Stimulated activated CD4-positive, alpha-beta T cell treated with anti-CD3 and anti-CD28 coated beads, TNF-alpha, amount 100 ng/mL, for 48 hours (primary cell): Measurements from ENCODE around the gene AP5S1.
"Not testable (repeated sequence)": the region's sequence is repeated elsewhere in the genome, so short reads cannot be mapped to it uniquely, and the experiment has no call there.

Source experiments
- DNase-seq, 3 donors: peaks; one replicate each; pipeline ENCODE4 v3.0.0-alpha.2; 2020; ENCODE audit warnings: low read depth in 3 of 3

AP5S1 gene

DNA sequence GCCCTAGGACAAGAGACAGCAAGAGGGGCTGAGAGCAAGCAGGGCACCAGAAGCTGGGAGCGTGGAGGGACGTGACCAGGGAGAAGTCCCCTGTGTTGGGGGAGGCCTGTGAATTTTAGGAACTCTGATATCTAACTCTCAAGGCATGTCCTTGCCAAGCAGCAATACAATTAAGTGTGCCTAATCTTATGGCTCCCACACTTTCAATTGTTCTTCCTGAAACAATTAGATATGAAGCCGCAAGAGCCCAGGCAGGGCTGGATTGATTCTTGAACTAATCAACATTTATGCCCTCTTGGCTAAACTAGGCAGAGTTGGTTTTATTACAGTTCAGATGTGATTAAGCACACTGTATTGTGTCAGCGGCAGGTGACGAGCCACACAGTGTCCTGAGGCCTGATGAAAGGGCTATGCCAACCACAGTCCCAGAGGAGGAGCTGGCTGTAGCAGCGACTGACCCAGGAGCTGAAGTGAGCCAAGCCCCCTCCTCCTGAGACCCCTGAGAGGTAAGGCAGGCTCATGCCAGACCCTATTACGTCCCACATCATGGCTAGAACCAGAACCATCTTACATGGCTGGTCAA is 22.1 kb downstream of the AP5S1 start:
- no peak for DNase-seq

DNA sequence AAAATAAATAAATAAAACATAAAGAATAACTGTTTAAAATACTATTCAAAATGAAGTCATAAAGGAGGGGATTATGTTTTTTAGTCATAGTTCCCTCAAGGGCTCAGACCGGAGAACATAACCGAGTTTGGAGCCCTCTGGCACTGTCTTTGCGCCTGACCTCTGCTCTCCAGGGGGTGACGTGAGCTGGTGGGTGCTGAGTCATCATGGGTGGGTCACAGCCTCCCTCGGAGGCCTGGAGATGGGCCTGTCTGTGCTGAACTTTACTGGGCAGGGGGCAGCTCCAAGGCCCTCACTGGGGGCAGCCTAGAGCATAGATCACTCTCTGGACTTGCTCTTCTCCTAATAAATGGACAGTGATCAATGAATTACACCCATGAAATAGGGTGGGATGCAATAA is 23.1 kb downstream of the AP5S1 start:
- DNase-seq = no peak

DNA sequence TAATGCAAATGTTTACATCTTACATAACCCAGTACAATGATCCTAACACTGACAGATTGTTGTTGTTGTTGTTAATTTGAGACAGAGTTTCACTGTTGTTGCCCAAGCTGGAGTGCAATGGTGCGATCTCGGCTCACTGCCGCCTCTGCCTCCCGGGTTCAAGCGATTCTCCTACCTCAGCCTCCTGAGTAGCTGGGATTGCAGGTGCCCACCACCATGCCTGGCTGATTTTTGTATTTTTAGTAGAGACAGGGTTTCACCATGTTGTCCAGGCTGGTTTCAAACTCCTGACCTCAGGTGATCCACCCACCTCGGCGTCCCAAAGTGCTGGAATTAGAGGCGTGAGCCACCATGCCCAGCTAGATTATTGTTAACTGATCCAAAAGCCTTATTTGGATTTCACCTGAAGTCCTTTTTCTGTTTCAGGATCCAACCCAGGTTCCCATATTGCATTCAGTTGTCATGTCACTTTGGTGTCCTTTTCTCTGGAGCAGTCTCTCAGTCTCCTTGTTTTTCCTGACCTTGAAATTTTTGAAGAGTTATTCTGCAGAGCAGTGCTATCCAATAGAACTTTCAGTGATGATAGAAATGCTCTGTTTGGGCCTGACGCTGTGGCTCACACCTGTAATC is 23.8 kb downstream of the AP5S1 start:
- not testable (repeated sequence) for DNase-seq

DNA sequence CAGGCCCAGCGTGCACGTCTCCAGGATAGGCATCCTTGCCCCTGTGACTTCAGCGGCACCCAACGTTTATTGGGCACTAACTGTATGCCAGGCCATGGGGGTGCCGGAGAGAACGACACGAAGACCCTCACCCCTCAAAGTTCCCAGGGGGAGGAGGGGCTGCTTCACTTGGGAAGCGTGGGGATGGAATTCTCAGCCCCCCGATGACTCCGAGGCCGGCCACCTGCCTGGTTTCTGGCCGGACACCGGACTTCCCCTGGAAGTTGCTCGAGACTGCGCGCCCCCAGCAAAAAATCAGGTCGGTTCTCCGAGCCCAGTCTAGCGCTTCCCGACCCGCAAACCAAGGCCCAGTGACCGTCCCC is 26.0 kb downstream of the AP5S1 start:
- peak in 1 of 3 donors; percentile 29 for DNase-seq

DNA sequence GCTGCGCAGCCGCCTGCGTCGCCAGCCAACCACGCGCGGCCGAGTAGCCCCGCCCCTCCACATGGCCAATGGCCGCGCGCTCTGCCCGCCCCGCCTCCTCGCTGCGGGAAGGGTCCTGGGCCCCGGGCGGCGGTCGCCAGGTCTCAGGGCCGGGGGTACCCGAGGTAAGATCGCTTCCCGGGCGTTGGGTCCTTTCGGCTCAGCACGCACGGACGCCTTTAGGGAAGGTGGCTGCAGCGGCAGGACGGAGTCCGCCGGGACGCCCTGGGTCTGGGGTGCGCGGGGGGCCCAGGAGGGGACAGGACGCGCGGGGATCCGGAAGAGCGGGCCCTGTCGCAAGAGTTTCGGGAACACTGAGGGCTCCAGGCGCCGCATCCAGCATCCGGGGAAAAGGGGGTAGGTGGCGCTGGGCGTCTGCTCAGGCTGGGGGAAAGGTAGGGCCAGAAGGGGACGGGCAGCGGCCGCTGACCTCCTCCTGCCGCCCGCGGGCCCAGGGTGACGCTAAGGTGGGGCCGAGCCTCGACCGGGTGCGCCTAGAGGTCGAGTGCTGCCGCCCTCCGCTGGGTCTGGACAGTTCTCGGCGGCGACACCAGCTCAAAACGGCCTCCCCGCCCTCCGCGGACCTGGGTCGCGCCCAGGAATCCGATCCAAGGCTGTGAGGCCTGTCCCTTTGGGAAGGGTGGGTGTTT is 26.5 kb downstream of the AP5S1 start, which contains the start of gene MAVS:
Gene MAVS, plus strand, starts transcription at position 95 of the 689 bp plus-strand sequence. CDS start 7,791 bp downstream, outside the sequence.
- DNase-seq = peak; percentile 66 to 89 (median 74)

DNA sequence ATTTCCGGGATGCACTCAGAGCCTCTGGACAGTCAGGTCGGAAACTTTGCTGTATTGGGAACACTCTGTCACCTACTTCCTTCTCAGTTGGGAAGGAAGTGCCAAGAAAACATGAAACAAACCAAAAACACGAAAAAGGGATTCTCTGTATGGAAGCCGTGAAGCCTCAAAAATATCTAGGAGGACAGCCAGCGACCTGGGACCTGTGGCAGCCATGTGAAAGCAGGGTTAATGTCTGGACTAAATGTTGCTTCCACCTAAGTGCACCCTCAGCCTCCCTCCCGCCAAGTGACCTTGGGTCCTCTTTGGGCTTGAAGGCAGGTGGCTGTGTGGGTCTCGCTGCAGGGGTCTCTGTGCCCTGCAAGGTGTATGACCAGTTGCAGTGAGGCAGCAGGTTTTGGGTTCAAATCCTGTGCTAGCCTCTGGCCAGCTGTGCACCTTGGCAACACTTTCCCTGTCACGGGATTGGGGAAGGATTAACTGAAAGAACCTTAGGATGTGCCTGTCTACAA is 27.1 kb downstream of the AP5S1 start:
- DNase-seq = no peak

DNA sequence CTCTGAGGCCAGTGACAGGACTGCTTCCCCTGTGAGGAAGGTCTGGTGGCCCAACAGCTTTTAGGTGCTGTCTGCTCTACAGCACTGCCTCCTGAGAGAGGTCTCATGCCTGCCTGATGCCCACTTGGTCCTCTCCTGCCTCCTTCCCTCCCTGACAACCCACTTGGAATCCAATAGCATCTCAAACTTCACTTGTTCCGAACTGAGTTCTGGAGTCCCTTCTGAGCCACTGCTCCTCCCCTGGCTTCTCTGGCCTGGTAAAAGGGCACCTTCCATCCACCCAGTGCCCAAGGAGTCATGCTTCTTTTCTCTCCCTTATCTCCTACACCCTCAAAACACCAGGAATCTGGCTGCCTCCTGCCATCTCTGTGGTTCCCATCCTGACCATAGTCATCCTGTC is 28.2 kb downstream of the AP5S1 start:
- no peak for DNase-seq

DNA sequence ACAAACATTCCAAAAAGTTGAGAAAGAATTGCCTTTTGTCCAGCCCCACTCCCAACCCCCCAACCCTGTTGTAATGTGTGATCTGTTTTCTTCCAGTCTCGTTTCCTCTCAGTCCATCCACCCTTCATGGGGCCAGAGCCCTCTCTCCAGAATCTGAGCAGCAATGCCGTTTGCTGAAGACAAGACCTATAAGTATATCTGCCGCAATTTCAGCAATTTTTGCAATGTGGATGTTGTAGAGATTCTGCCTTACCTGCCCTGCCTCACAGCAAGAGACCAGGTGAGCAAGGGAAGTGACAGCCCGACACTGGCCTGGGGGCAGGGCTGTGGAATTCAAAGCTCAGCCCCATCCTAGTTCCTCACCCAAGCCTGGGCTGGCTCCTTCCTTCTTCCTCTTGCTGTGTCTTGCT is 34.1 kb downstream of the AP5S1 start:
- DNase-seq = no peak

DNA sequence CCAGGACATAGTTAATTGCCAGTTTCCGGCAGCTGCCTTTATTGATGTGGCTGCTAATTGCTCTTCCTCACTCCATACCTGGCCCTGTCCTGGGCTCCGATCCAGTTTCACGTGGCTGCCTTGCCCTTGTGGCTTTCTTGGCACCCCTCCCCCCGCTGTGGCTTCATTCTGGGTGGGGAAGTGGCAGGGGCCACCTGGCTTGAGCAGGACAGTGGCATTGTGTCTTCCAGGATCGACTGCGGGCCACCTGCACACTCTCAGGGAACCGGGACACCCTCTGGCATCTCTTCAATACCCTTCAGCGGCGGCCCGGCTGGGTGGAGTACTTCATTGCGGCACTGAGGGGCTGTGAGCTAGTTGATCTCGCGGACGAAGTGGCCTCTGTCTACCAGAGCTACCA is 37.1 kb downstream of the AP5S1 start:
- DNase-seq = no peak

DNA sequence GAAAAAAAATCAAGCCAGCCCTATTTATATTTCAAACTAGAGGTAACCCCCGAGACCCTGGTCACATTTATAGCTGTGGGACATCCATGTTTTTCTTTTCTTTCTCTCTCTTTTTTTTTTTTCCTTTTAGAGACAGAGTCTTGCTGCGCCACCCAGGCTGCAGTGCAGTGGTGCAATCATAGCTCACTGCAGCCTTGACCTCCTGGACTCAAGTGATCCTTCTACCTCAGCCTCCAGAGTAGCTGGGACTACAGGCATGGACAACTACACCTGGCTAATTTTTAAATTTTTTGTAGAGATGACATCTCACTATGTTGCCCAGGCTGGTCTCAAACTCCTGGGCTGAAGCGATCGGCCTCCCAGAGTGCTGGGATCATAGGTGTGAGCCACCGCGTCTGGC is 38.3 kb downstream of the AP5S1 start:
- DNase-seq = no peak

DNA sequence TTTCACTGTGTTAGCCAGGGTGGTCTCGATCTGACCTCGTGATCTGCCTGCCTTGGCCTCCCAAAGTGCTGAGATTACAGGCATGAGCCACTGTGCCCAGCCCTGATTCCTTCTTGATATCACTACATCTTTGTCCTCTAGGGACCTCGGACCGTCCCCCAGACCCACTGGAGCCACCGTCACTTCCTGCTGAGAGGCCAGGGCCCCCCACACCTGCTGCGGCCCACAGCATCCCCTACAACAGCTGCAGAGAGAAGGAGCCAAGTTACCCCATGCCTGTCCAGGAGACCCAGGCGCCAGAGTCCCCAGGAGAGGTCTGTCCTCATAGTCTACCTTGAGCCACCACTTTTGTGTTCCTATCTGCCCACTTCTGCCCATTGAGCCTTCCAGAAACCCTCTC is 40.8 kb downstream of the AP5S1 start:
- no peak for DNase-seq

DNA sequence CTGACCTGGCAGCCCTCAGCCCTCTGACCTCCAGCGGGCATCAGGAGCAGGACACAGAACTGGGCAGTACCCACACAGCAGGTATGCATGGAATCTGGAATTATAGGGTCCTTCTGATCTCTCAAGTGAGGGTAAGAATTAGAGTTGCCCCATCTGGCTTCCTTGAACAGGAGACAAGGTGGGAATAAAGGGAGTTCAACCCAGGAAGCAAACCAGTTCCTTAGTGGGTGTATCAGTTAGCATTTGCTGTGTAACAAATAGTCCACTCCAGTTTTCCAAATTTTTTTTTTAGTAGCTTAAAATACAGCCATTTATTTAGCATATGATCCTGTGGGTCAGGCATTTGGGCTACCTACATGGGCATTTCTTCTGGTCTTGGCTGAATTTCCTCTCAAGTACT is 42.0 kb downstream of the AP5S1 start:
- DNase-seq = no peak

DNA sequence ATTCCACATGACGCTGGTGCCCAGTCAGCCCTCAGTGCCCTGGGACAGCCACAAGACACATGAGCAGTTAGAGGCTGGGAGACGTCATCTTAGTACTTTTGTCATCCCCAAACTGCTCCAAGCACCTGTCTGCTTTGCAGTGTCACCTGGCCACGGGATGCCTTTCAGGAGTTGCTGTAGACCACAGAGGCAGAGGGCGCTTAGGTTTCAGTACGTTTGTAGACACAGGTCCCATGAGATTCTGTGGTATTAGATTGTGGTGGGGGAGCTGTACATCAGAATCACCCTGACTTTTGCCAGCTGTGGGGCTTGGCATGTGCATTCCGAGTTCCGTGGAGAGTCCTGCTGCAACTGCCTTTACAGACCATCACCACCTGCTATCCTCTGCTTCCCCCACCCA is 43.0 kb downstream of the AP5S1 start:
- DNase-seq = no peak

DNA sequence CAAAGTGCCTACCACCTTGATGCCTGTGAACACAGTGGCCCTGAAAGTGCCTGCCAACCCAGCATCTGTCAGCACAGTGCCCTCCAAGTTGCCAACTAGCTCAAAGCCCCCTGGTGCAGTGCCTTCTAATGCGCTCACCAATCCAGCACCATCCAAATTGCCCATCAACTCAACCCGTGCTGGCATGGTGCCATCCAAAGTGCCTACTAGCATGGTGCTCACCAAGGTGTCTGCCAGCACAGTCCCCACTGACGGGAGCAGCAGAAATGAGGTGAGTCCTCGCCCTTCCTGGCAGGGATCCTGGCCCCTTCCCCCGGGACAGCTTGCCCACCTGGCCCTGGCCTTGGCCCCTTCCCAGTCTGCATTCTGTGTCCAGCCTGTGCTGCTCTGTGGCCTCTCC is 44.2 kb downstream of the AP5S1 start:
- DNase-seq = no peak

DNA sequence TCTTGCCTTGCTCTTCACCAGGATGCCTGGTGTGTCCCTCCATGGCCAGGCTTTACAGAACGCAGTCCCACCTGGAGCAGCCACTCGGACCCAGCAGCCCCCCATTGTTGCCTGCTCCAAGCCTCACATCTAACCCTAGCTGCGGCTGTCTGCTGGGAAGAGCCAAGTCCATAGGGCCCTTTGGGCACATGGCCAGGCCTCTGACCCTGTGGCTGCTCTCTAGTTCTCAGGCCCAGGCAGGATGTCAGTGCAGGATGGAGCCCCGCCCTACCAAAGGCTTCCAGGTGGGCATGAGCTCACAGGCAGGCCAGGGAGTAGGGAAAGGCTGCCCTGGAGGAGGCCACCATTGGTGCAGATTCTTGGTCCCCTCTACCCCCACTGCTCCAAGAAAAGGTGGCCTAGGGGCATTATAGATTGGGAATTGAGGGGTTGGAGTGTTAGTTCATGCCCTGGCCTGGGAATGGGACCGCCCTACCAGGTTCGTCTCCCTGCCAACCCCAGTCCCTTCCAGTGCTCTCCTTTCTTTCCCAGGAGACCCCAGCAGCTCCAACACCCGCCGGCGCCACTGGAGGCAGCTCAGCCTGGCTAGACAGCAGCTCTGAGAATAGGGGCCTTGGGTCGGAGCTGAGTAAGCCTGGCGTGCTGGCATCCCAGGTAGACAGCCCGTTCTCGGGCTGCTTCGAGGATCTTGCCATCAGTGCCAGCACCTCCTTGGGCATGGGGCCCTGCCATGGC is 45.0 kb downstream of the AP5S1 start:
- DNase-seq = no peak

DNA sequence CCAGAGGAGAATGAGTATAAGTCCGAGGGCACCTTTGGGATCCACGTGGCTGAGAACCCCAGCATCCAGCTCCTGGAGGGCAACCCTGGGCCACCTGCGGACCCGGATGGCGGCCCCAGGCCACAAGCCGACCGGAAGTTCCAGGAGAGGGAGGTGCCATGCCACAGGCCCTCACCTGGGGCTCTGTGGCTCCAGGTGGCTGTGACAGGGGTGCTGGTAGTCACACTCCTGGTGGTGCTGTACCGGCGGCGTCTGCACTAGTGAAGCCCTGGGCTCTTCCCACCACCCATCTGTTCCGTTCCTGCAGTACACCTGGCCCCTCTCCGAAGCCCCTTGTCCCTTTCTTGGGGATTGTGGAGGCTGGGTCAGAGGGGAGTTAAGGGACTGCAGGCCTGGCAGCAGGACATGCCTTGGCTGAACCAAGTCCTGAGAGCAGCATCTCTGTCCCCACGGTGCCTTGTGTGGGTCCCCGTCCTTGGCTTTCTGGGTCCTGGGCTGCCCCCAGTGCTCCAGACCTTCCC is 45.6 kb downstream of the AP5S1 start:
- no peak for DNase-seq

DNA sequence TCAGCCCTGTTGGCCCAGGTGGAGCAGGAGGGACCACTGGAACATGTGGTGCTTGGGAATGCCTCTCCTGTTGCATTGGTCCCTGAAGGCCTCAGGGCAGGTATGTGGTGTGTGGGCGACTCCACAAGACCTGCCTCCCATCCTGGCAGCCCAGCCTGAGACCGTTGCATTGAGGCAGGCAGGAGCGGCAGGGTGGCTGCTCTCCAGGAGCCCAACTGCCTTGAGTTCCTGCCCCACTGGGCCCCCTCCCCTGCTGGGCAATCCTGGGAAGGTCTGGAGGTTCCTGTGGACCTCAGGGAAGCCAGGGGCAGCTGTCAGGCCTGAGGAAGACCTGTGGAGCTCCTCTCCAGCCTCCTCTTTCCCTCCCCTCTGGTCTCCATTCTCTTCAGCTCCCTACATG is 46.1 kb downstream of the AP5S1 start:
- no peak for DNase-seq

DNA sequence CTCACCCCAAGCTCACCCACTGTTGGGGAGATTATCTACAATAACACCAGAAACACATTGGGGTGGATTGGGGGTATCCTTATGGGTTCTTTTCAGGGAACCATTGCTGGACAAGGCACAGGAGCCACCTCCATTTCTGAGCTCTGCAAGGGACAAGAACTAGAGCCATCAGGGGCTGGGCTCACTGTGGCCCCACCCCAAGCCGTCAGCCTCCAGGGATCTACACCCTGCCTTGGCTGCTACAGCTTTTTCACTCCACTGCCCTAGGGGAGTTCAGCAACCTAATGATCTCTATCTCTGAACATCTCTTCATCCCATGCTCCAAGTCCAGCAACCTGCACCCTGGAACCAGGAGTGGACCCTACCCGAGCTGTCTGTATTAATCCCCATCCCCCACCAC is 47.5 kb downstream of the AP5S1 start:
- no peak for DNase-seq

DNA sequence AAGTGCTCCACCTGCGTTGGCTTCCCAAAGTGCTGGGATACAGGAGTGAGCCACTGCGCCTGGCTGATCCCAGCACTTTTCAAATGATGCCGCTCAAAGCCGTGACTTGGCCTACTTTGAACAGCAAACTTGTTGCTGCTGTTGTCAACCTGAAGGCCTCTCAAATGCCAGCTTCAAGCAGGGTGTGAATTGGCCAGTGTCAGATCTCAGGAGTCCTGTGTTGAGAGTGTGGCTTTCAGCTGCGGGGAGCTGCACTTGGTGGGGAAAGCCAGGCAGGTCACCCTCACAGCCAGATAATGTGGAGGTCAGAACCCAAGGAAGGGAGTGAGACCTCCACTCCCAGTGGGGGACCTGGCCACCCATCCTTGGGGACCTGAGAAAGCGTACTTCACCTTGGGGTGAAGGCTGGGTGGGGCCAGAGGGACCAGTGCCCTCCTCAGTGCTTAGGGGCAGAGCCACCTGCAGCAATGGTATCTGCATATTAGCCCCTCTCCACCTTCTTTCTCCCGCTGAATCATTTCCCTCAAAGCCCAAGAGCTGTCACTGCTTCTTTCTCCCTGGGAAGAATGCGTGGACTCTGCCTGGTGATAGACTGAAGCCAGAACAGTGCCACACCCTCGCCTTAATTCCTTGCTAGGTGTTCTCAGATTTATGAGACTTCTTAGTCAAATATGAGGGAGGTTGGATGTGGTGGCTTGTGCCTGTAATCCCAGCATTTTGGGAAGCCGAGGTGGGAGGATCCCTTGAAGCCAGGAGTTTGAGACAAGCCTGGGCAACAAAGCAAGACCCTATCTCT is 49.7 kb downstream of the AP5S1 start:
- no peak for DNase-seq

DNA sequence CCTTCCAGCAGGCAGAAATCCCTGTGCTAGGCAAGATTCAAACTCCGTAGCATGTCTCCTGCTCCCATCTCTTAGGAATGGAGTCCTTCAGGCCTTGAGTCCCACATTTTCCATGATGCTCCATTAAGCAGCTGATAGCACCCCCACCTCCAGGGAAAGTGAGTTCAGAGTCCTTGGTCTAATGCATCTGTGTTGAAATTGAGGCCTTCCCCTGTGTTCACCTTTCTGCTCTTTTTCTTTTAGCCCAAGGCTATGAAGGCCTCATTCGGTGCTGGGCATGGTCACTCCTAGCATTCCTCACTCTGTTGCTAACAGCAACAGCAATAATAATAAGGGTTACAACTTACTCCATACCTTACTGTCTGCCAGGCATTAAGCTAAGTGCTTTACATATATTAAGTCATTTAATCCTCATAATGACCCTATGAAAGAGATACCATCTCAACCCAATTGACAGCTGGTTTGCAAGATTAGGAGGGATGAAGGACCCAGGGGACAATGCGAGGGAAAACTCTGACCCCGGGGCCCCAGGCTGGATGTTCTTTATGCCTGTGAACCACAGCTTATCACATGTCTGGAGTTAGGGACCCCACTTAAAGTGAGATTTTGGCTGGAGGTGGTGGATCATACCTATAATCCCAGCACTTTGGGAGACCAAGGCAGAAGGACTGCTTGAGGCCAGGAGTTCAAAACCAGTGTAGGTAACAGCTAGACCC is 51.4 kb downstream of the AP5S1 start:
- no peak for DNase-seq

DNA sequence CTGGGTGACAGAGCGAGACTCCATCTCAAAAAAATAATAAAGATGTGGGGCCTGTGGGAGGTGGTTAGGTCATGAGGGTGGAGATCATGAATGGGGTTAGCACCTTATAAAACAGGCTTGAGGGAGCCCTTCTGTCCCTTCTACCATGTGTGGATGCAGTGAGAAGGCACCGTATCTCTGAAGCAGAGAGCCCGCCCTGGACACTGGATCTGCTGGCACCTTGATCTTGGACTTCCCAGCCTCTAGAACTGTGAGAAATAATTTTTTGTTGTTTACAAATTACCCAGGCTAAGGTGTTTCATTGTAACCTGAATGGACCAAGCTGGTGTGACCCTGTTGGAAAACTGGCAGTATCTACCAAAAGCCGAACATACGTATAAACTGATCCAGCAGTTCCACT is 53.2 kb downstream of the AP5S1 start:
- DNase-seq = no peak
